ENCODE results near the gene ZNF581.
A peak's percentile ranks its signal among the peaks of the same experiment; 100 is the strongest.

The ZNF581 gene

GRCh38 chr19:55649268-55650125, 6.0 kb downstream of the ZNF581 start:
- no peak for DNase-seq

- DNase-seq: no peak
Measured at GRCh38 chr19:55650126-55650557, 6.7 kb downstream of the ZNF581 start.

GRCh38 chr19:55650602-55651230, 7.3 kb downstream of the ZNF581 start:
- DNase-seq: no peak

GRCh38 chr19:55651236-55651635, 7.8 kb downstream of the ZNF581 start:
- no peak for DNase-seq

- no peak for DNase-seq
Measured at GRCh38 chr19:55652311-55653128, 9.1 kb downstream of the ZNF581 start.

GRCh38 chr19:55653651-55654322, 10.3 kb downstream of the ZNF581 start:
- DNase-seq: peak; percentile 98

- peak; percentile 99 for DNase-seq
Measured at GRCh38 chr19:55654323-55654867, 10.9 kb downstream of the ZNF581 start.

GRCh38 chr19:55654868-55655647, 11.6 kb downstream of the ZNF581 start, which contains the start of gene U2AF2:
U2AF2 (plus strand) TSS chr19:55655035; CDS start chr19:55655105, 70 bp downstream.
- peak; percentile 97 for DNase-seq

- DNase-seq: no peak
Measured at GRCh38 chr19:55655648-55656040, 12.2 kb downstream of the ZNF581 start.

GRCh38 chr19:55656552-55656951, 13.1 kb downstream of the ZNF581 start:
- DNase-seq: no peak

GRCh38 chr19:55656988-55657747, 13.7 kb downstream of the ZNF581 start:
- DNase-seq: peak in 1 of 2 experiments; percentile 37

- no peak for DNase-seq
Measured at GRCh38 chr19:55658846-55659459, 15.5 kb downstream of the ZNF581 start.

- DNase-seq: no peak
Measured at GRCh38 chr19:55659822-55660221, 16.4 kb downstream of the ZNF581 start.

GRCh38 chr19:55660404-55660803, 17.0 kb downstream of the ZNF581 start:
- DNase-seq: no peak

GRCh38 chr19:55660991-55661390, 17.5 kb downstream of the ZNF581 start:
- no peak for DNase-seq

GRCh38 chr19:55661826-55662225, 18.4 kb downstream of the ZNF581 start:
- DNase-seq: no peak

- no peak for DNase-seq
Measured at GRCh38 chr19:55663846-55664536, 20.5 kb downstream of the ZNF581 start.

- no peak for DNase-seq
Measured at GRCh38 chr19:55666343-55667005, 23.0 kb downstream of the ZNF581 start.

GRCh38 chr19:55667006-55667381, 23.5 kb downstream of the ZNF581 start:
- no peak for DNase-seq
